Measurements from ENCODE around the gene TBX4.

The TBX4 gene

DNA sequence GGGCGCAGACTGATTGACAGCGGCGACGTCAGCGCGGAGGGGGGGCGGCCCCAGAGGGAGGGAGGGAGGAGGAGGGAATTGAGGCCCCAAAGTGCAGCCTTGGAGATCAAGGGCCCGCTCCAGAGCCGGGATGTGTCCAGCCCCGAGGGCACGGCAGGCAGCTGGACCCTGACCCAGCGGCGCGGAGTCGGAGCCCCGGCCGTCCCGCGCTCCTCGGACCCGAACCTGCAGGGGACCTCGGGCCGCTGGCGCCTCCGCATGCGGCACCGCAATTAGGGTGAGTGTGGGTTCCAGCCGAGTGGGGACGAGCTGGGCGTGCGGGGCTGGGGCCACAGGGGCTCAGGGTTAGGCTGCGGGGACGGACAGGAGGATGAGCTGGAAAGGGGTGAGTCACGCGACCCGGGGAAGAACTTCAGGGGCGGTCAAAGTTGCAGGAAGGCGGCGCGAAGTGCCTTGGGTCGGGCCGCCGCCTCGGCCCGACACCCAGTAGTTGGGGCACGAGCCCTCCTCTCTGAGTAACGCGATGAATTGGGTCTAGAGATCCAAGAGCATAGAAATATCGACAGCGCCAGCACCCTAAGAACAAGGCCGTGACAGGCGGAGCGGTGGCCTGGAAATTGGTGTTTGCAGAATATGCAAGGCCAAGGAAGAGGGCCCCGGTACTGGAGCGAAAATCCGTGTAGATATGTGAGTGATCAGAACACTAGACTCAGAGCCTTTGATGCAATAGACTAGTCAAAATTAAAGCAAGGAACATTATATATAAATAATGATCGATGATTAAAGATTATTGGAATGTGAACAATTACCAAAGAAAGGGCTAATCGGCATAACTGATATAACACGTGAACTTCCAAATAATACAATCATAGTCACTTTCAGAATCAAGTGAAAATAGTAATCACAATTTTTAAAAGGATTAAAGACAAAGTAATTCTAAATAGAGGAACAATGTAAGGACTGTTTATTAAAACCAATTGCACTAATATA lies at the start of gene TBX4:
TBX4 (plus strand) TSS at position 122 of the 990 bp plus-strand sequence. CDS start 4,069 bp downstream, outside the sequence.
- no peak for DNase-seq

DNA sequence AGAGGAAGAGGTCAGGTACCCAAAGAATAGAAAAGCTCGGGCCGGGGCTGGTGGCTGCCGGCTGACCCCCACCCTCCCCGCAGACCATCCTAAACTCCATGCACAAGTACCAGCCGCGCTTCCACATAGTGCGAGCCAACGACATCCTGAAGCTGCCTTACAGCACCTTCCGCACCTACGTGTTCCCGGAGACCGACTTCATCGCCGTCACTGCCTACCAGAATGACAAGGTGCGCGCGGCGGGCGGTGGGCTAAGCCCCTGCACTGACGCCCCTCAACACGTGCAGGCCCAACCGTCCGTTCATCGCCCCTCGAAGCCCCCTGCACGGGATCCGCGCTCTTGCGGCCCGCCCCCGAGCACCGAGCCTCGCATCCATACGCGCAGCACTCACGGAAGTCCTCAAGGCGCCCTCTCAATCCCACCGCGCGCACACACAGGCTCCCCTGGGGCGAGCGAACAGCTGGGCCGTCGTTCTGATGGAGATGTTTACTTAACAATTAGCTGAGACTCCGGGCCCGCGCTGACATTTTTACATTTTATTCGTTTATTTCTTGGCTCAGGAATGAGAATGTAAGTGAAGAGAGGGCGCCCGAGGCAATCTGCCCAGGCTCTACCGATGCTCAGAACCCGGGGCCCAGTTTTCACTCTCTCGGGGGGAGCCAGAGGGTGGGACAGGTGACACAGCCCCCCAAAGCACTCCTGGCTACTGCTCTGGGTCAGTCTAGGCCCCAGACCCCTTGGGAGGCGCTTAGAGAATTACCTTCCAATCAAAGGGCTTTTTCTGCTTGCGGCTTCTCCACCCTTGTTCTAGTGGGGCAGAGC lies 49.0 kb upstream of the TBX4 start:
- no peak for DNase-seq

DNA sequence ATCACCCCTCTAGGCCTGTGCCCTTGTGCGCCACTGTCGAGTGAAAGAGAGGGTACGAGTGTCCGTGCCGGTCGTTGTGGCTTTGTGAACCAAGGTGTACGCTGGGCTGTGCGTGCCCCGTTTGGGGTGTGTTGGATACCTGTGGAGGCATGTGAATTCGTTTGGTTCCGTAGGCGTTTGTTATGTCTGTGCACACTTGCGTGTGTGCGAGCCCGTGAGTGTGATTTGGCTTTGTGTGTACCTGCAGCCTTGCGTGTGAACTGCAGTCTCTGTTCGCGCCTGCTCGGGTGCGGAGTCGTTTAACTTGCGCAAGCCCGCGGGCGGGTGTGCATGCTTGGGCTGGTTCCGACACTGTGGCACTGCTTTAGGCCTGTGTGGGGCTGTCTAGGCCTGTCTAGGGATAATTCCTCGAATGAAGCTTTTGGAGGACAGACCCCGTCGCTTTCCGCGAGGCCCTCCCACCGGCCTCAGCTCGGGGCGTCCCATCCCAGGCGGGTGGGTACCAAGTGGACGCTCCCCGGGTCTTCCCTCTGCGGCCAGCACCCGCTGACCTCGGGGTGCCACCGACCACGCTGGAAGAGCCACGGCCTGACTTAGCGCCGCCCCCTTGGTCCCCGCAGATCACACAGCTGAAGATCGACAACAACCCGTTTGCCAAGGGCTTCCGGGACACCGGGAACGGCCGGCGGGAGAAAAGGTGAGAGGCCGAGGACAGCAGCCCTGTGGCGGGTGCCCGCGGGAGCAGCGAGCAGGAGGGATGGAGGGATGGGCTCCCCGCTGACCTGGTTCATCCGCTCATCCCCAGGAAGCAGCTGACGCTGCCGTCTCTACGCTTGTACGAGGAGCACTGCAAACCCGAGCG lies 48.2 kb upstream of the TBX4 start:
- no peak for DNase-seq

DNA sequence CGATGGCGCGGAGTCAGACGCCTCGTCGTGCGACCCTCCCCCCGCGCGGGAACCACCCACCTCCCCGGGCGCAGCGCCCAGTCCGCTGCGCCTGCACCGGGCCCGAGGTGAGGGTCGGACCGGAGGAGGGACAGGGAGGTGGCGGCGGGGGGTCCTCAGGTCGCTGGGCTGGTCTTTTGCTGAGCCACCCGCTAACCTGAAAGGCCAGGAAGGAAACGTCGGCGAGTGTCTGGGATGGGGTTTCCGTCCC lies 47.6 kb upstream of the TBX4 start:
- DNase-seq = no peak

DNA sequence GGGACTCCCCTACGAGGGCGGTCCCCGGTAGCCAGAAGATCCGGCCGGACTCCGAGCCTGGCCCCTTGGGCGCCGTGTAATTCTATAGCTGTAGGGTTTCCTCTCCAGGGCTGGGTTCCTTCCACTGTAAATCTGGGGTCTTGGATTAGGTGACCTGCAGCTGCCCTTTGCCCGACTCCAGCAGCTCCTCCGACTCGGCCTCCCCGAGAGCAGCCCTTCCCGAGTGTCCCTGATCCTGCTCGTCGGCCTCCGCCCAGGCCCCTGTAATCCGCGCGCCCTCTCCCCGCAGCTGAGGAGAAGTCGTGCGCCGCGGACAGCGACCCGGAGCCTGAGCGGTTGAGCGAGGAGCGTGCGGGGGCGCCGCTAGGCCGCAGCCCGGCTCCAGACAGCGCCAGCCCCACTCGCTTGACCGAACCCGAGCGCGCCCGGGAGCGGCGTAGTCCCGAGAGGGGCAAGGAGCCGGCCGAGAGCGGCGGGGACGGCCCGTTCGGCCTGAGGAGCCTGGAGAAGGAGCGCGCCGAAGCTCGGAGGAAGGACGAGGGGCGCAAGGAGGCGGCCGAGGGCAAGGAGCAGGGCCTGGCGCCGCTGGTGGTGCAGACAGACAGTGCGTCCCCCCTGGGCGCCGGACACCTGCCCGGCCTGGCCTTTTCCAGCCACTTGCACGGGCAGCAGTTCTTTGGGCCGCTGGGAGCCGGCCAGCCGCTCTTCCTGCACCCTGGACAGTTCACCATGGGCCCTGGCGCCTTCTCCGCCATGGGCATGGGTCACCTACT lies 47.1 kb upstream of the TBX4 start:
- no peak for DNase-seq

DNA sequence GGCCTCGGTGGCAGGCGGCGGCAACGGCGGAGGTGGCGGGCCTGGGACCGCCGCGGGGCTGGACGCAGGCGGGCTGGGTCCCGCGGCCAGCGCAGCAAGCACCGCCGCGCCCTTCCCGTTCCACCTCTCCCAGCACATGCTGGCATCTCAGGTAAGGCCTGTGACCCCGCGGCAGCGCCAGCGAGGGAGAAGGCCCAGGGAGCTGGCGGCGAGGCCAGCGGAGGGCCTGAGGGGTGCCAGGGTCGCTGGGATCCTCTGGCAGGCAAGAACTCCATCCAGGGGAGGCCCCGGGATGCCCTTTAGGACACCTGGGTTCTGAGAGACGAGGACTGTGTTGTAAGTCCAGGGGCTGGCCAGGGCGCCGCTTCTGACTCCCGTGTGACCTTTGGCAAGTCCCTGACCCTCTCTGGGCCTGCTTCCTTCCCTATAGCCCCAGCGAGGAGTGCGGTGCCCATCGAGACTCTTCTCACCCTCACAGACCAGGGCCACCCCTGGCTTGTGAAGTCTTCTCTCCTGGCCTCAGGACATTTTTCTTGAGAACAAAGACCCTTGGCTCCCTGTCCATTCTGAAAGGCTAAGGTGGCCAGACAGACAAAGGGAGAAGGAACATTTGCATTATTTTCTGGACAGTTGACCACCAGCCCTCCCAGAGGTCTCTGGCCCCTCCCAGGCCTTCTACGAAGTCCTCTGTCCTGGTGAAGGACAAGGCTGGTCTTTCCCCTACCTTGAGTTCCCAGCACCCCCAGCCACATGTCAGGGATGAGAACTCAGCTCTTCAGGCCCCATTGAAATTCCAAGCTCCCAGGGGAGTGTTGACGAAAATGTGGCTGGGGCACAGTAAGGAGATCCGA lies 46.3 kb upstream of the TBX4 start:
- no peak for DNase-seq

DNA sequence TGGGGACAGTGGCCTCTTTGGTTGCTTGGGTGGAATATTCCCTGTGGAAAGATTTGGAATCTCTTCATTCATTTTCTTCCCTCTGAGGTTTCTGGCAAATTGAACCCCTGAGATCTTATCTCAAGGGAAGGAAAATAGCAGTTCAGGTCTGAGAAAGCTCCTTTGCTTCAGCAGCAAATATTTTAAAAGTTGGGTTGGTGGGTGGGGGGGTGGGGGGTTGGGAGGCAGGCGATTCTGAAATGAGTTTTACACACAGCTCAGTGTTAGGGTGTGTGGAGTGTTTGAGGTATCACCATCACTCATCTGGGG lies 45.7 kb upstream of the TBX4 start:
- DNase-seq = no peak

DNA sequence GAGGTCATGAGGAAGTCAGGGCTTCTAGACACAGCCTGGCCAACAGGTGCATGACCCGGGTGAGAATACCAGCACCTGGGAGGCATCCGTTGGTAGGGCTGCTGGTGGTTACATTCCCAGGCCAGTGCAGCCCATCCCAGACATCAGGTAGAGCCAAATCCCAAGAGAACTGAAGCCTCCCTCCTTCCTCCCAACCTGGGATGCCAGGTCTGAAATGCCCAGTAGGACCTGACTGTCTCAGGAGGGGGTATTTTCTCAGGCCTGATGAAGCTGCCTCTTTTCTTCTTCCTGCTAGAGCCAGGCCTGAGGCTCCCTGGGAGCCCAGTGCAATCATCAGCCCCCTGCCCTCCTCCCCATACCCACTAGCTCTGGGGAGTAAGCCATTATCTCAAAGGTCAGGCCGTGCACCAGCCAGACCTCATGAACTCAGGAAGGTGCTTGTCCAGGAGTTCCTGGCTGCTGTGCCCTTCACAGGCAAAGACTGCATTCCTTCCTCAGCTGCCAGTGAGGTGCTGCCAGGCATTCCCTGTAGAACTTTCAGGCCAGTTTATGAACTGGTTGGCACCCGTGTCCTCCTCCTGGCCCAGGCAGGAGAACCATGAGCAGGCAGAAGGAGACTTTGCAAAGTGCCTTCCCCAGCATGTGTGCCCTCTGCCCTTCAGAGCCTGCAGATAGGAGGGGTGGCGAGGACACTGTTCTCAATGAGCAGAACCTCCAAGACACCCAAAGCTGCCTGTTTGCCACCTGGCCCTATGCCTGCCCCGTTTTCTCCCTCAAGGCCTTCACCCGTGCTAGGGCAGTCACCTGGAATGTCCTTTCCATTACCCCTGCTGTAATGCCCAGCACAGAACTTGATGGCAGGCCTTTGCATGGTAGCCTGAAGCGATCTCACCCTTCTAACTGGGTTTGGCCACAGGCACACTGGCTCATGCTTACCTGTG lies 45.0 kb upstream of the TBX4 start:
- no peak for DNase-seq

DNA sequence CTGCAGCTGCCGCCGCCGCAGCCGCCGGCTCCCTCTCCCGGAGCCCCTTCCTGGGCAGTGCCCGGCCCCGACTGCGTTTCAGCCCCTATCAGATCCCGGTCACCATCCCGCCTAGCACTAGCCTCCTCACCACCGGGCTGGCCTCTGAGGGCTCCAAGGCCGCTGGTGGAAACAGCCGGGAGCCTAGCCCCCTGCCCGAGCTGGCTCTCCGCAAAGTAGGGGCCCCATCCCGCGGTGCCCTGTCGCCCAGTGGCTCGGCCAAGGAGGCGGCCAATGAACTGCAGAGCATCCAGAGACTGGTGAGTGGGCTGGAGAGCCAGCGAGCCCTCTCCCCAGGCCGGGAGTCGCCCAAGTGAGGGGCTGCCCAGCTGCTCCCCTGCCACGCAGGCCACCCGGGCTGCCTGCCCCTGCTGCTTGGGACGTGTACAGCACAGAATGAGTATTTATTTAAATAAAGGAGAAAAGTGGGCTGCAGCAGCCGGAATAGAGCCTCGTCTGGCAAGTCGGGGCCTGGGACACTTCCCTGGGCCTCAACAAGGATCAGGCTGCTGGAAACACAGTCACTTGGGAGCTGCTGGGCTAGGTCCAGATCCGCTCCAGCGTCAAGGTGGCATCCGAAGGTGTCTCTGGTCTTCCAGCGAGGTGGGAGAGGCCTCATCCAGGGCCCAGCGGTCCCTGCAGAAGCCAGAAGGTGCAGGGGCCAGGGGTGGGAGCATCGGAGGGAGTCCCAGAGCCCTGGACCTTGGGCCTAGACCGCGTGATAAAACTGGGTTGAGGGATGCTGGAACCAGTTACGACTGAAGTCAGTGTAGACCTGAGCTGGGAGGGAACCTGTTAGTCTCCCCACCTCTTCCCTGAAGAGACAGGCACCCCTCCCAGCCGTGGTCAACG lies 43.8 kb upstream of the TBX4 start:
- no peak for DNase-seq

DNA sequence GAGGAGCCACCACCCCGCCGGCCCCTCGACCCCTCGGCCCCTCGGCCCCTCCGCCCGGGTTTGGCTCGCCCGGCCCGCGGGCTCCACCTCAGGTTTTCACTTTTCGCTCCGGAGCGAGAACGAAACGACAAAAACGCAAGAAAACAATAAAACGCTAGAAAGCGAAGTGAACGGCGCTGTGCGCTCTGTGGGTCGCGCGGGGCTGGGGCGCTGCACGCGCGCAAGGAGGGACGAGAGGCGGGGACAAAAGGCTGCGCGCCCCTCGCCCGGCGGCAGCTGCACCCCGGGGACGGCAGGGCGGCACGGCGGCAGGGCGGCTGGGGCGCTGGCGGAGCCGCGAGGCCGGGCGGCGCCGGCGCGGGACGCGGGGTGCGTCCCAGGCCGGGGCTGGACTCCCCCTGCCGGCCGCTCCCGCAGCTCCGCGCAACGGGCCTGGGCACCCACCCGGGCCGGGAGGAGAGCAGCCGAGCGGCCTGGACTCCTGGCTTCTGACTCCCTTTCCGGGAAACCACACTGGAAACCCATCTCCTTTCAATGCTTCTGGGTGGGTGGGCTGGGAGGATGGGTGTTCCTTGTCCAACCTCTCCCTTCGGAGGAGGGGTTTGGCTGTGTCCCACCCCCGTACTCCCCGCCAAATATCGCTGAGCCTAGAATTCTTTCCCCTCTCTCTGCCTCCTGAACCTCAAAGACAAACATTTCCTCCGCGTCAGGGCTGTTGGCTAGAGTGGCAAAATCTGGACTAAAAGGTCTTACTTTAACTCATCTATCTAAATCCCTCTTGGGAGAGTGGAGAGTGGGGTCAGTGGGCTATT lies 42.7 kb upstream of the TBX4 start:
- peak; percentile 47 for DNase-seq

DNA sequence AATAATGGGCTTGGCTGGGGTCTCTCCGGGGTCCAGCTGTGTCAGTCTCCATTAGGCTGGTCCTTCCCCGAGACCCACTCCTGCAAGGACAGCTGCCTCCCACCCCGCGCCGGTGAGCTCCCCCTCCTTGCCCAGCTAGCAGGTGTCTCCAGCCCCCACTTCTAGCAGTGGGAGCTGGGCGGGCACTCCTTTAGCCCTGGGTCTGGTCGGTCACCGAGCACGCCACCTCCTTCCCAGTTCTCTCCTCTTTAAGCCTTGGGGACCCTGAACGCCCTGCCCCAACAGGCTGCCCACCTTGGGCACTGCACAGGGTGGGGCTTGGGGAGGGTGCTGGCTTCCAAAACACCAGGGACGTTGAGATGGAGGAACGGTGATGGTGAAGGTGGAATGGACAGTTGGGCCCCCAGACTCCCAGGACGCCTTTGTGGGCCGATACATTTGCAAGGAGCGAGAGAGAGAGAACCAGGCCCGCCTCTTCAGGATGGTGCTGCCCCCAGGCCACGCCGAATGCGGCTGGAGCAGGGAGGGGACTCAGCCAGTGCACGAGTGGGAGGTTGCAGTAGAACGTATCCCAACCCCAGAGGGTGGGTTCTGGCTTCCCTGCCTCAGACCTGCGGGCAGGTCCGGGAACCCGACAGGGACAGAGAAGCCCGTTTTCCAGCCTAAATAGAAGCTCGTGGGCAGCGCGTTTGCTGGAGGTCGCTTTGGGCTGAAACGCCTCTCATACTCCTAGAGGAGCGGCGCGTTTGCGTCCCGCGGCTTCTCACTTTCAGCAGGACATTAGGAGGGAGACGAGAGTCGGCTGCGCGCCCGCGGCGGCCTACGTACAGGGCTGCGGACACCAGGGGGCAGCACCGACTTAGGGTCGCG lies 41.8 kb upstream of the TBX4 start:
- peak; percentile 79 for DNase-seq

DNA sequence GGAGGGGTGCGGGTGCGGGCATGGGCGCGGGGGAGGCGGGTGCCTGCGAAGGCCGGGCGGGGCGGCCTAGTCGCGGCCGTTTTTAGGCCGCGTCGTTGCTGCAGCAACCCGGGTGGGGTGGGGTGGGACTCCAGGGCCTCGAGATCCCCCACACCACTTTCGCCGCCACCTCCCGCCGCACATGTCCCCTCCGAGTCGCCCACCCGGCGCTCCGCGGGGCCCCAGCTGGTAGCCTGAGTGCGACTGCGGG lies 41.3 kb upstream of the TBX4 start:
- no peak for DNase-seq

DNA sequence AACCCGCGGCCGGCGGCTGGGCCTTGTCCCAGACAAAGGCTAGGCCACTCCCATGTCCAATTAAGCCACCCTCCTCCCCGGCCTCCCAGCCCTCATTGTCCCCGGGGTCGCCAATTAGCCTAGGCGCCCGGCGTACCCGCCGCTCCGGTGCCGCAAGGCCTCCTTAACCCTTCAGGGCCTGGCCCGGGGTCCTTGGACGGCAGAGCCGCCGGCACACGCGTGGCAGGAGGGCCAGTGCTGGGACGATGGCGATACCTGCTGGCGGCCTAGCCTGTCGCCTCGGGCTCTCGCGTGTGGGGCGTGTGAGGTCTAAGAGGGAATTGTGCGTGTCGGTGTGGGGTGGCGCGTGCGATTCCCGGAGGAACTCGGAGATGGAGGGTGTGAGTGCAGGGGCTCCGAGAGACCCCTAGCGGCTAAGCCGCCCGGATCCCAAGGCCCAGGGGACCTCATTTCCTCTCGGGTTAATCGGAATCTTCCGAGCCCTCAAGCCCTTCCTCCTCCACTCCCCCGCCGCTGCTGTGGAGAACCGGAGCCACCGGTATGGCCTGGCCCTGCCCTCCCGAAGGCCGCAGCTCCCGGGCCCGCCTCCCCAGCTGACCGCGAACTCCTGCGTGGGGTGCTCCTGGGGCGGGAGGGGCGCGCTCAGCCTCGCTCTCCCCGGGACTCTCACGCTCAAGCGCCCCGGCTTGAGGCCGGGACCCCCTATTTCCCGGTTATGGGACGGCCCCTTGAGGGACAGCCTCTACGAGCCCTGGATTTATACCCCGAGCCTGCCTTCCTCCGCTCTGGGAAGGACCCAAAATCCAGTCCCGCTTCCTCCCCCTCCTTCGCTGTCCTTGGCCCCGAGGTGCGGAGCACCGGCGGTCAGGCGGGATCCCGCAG lies 40.7 kb upstream of the TBX4 start:
- DNase-seq = no peak

DNA sequence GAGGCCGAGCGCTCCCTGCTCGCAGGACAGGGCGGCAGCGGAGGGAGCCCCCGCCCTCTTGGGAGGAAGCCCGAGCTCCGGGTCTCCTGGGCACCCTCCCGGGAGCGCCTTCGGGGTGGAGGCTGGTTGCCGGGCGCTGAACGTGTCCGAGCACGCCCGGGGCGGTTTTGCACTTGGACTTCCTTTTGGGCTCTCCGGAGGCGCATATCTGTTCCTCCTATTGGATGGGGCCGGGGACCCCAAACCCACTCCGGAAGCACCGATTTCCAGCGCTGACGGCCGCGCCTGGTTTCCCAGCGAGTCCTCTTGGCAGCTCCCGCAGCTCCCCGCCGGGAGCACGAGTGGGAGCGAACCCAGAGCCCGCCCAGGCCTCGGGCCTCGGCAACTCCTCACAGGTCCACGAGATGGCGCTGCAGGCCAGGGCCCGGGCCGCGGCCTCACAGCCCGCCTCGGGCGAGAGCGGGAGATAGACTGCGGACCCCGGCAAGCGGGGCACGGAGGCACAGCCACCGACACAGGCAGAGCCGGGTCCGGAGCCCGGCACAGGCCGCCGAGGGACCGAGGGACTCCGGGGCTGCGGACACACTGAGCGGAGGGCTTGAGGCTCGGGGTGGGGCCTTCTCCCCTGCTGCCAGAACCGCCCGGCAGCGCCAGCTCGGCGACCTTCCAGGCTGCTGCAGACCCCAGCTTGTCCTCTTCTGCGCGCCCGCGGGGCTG lies 39.9 kb upstream of the TBX4 start:
- peak; percentile 79 for DNase-seq

DNA sequence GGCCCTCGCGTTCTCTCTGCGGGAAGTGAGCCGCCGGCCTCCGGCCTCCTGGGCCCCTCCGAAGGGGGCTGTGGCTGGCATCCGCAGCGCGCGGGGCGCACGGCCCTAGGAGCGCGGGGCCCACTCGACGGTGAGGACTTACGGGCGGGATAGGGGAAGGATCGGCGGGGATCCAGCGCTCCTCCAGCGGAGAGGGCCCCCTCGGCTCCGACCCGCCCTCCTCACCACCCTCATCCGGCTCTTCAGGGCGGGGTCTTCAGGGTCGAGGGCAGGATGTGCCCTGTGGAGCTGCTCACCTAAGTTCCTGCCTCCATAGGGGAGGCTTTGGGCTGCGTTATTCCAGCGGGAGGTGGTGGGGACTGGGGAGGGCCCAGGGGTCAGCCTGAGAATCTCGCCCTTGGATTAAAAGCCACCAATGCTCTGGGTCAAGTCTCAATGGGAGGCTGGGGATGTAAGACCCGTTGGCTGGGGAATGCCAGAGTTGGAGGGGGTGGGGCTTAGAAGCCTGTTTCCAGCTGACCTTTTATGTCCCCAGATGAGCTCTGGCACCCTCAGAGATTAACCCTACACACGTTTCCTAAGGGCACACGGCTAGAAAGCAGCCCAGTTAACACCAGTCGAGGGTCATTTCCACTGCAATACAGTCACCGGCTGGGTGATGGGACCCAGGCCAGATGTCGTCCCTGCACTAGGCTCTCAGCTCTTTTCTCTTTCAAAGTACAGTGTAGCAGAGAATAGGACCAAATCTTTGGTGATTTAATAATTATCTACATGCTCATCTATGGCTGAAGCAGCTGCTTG lies 39.2 kb upstream of the TBX4 start:
- no peak for DNase-seq

All from activated CD4-positive, alpha-beta T cell treated with anti-CD3 and anti-CD28 coated beads, Interleukin-2, Interleukin-6, amounts not matched to agents 100 ng/mL and 50 ng/mL, durations not matched to agents 16 hours and 8 hours (primary cell).